Tibial nerve (tissue), 4 donors: ENCODE data around the gene LFNG.
A peak's percentile ranks its signal among the peaks of the same experiment; 100 is the strongest.

ENCODE experiments used
- EP300 ChIP-seq, 2 donors: sonication (generic); formaldehyde crosslinking; IDR thresholded peaks; one replicate each; pipeline ENCODE4 v1.6.1; 2017; ENCODE audit warnings: antibody characterized with exemption in 2 of 2, mild to moderate bottlenecking in 1 of 2
- POLR2A ChIP-seq, 2 donors: fragments of 450-650 bp; IDR thresholded peaks; one replicate each; pipeline ENCODE4 v1.6.1; 2017; ENCODE audit warnings: antibody characterized with exemption in 2 of 2, mild to moderate bottlenecking in 2 of 2, moderate library complexity in 2 of 2
- TF ChIP-seq, protein P1 (sequence below), 5 experiments: fragments of 200-600 bp in 3 of 5; fragments of 450-650 bp in 2 of 5; sonication (generic) in 3 of 5; IDR thresholded peaks; one replicate each; pipeline ENCODE4 v1.5.1; 2016 to 2019; ENCODE audit warnings: antibody characterized with exemption in 5 of 5, mild to moderate bottlenecking in 3 of 5, moderate library complexity in 2 of 5

- peak; percentile 46 to 62 for TF ChIP-seq POLR2A (IDR thresholded peaks at IDR 0.05)
- TF ChIP-seq, protein P1, sequence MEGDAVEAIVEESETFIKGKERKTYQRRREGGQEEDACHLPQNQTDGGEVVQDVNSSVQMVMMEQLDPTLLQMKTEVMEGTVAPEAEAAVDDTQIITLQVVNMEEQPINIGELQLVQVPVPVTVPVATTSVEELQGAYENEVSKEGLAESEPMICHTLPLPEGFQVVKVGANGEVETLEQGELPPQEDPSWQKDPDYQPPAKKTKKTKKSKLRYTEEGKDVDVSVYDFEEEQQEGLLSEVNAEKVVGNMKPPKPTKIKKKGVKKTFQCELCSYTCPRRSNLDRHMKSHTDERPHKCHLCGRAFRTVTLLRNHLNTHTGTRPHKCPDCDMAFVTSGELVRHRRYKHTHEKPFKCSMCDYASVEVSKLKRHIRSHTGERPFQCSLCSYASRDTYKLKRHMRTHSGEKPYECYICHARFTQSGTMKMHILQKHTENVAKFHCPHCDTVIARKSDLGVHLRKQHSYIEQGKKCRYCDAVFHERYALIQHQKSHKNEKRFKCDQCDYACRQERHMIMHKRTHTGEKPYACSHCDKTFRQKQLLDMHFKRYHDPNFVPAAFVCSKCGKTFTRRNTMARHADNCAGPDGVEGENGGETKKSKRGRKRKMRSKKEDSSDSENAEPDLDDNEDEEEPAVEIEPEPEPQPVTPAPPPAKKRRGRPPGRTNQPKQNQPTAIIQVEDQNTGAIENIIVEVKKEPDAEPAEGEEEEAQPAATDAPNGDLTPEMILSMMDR (IDR thresholded peaks at IDR 0.05) = peak in 4 of 5 experiments; percentile 45 to 74 (median 49)
- peak; percentile 88 for TF ChIP-seq EP300 (IDR thresholded peaks at IDR 0.05)
Measured at GRCh38 chr7:2555121-2556052, 35.8 kb downstream of the LFNG start, which contains the start of gene BRAT1.
